Measurements from ENCODE around the gene PRMT5. TPM values are rescaled to one million over a fixed set of nuclear protein-coding genes. Genes with fewer than 3 reads are reported as not detected.

PRMT5 gene
- total RNA-seq, 1 donor from 2014 or later, result 91.1 TPM

DNA sequence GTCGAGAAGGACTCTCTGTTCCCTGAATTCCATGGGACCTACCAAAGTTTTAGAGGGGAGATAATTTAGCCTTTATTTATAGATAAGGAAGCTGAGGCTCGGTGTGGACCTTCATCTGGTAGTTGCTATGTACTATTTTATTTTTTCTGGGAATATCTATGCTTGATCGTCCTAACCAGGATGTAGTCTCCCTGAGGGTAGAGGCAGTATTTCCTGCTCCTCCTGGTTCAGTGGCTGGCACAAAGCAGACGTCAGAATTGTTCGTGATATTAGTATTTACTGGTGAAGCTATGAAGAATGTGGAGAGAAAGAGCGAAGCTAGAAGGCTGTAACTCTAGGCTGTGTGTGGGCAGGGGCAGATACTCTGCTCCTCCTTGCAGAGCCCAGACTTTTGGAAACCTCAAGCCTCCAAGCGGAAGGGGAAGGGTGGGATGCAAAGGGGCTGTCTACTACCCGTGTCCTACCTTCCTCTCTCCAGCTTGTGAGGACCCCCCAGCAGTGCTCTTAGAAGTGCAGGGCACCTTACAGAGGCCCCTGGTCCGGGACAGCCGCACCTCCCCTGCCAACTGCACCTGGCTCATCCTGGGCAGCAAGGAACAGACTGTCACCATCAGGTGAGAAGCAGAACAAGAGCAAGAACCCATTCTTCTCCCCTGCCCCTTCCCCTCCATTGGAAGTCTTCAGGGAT lies 56.2 kb downstream of the PRMT5 start:
- FAIRE-seq (no peak), DNase-seq (ENCODE audit: low read depth) (peak; percentile 10)
- TF ChIP-seq, protein P1, sequence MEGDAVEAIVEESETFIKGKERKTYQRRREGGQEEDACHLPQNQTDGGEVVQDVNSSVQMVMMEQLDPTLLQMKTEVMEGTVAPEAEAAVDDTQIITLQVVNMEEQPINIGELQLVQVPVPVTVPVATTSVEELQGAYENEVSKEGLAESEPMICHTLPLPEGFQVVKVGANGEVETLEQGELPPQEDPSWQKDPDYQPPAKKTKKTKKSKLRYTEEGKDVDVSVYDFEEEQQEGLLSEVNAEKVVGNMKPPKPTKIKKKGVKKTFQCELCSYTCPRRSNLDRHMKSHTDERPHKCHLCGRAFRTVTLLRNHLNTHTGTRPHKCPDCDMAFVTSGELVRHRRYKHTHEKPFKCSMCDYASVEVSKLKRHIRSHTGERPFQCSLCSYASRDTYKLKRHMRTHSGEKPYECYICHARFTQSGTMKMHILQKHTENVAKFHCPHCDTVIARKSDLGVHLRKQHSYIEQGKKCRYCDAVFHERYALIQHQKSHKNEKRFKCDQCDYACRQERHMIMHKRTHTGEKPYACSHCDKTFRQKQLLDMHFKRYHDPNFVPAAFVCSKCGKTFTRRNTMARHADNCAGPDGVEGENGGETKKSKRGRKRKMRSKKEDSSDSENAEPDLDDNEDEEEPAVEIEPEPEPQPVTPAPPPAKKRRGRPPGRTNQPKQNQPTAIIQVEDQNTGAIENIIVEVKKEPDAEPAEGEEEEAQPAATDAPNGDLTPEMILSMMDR (IDR thresholded peaks at IDR 0.05; ENCODE audit: insufficient read depth, low read length, severe bottlenecking), result no peak
- H3K36me3 ChIP-seq (ENCODE audit: control insufficient read depth, insufficient read depth, low read length), result peaks cover 40% of the 10 kb centered on the region
- no peaks in the 10 kb centered on the region for H3K27me3 ChIP-seq (ENCODE audit: control insufficient read depth, insufficient read depth, low read length)
- peak overlapping the region; percentile 93 for H3K4me3 ChIP-seq (ENCODE audit: low read depth, low read length)

GRCh38 chr14:22872033-22872832 lies 56.9 kb downstream of the PRMT5 start:
- TF ChIP-seq, protein P1 (IDR thresholded peaks at IDR 0.05; ENCODE audit: insufficient read depth, low read length, severe bottlenecking), result peak; percentile 90
- Histone ChIP-seq H3K36me3 (ENCODE audit: control insufficient read depth, insufficient read depth, low read length) (peaks cover 32% of the 10 kb centered on the region), H3K4me3 (ENCODE audit: low read depth, low read length) (peak overlapping the region; percentile 93), H3K27me3 (ENCODE audit: control insufficient read depth, insufficient read depth, low read length) (no peaks in the 10 kb centered on the region)
- FAIRE-seq, result no peak
- peak; percentile 82 for DNase-seq (ENCODE audit: low read depth)

- peak; percentile 93 for DNase-seq (ENCODE audit: low read depth)
- TF ChIP-seq, protein P1 (IDR thresholded peaks at IDR 0.05; ENCODE audit: insufficient read depth, low read length, severe bottlenecking), result peak; percentile 1
- no peaks in the 10 kb centered on the region for H3K27me3 ChIP-seq (ENCODE audit: control insufficient read depth, insufficient read depth, low read length)
- FAIRE-seq, result no peak
- peaks cover 25% of the 10 kb centered on the region for H3K36me3 ChIP-seq (ENCODE audit: control insufficient read depth, insufficient read depth, low read length)
- H3K4me3 ChIP-seq (ENCODE audit: low read depth, low read length), result peak within 1 kb of the TSS; percentile 93
Measured at GRCh38 chr14:22871224-22872032, 57.7 kb downstream of the PRMT5 start, which contains the start of gene LRP10. Gene LRP10, plus strand, starts transcription at chr14:22871740. Its CDS starts 564 bp downstream, at chr14:22872304.

GRCh38 chr14:22870811-22871223 lies 58.4 kb downstream of the PRMT5 start:
- Histone ChIP-seq H3K27me3 (ENCODE audit: control insufficient read depth, insufficient read depth, low read length) (no peaks in the 10 kb centered on the region), H3K36me3 (ENCODE audit: control insufficient read depth, insufficient read depth, low read length) (peaks cover 19% of the 10 kb centered on the region), H3K4me3 (ENCODE audit: low read depth, low read length) (peak overlapping the region; percentile 3)
- TF ChIP-seq, protein P1 (IDR thresholded peaks at IDR 0.05; ENCODE audit: insufficient read depth, low read length, severe bottlenecking), result no peak
- FAIRE-seq (no peak), DNase-seq (ENCODE audit: low read depth) (no peak)

Other genes with a start within 250 kb of the PRMT5 start
- 25.6 and 29.2 TPM in 2 replicates for gene OXA1L, start 162.7 kb downstream of the PRMT5 start, total RNA-seq
- gene SLC7A7, start 113.9 kb downstream of the PRMT5 start, total RNA-seq, result 0.51 and 0.79 TPM in 2 replicates
- 33.2 and 38.7 TPM in 2 replicates for gene MRPL52, start 99.5 kb downstream of the PRMT5 start, total RNA-seq
- gene MMP14, start 92.8 kb downstream of the PRMT5 start, total RNA-seq, result 126 and 140 TPM in 2 replicates
- gene LRP10, start 57.6 kb downstream of the PRMT5 start, total RNA-seq, result 34.8 and 63.6 TPM in 2 replicates
- under 0.01 TPM in 1 of 2 replicates, not detected in the other for gene REM2, start 46.2 kb downstream of the PRMT5 start, total RNA-seq
- 26.6 and 41.2 TPM in 2 replicates for gene RBM23, start 10.2 kb downstream of the PRMT5 start, total RNA-seq
- 58.8 and 113 TPM in 2 replicates for gene HAUS4, start 27.7 kb upstream of the PRMT5 start, total RNA-seq
- gene AJUBA, start 53.2 kb upstream of the PRMT5 start, total RNA-seq, result 174 and 223 TPM in 2 replicates
- gene C14orf93, start 80.8 kb upstream of the PRMT5 start, total RNA-seq, result 6.3 and 7.4 TPM in 2 replicates
- gene PSMB5, start 105.5 kb upstream of the PRMT5 start, total RNA-seq, result 158 and 220 TPM in 2 replicates
- not detected in 2 replicates for gene PSMB11, start 112.8 kb upstream of the PRMT5 start, total RNA-seq
- 2.7 and 2.9 TPM in 2 replicates for gene CDH24, start 128.1 kb upstream of the PRMT5 start, total RNA-seq
- 45.3 and 45.5 TPM in 2 replicates for gene ACIN1, start 165.8 kb upstream of the PRMT5 start, total RNA-seq
- 51.9 and 59.1 TPM in 2 replicates for gene C14orf119, start 166.1 kb upstream of the PRMT5 start, total RNA-seq
- not detected in 2 replicates for gene CIROP, start 175.6 kb upstream of the PRMT5 start, total RNA-seq
- not detected in 2 replicates for gene CEBPE, start 189.9 kb upstream of the PRMT5 start, total RNA-seq